KMS-11 (cell line): ENCODE data around the gene MOCS3.

Experiments
- H2AFZ ChIP-seq: fragments of 200-600 bp; sonication (generic); 2 replicates; pipeline ENCODE4 v1.6.1; 2016; ENCODE audit warnings: antibody characterized with exemption, mixed run types, low read depth
- H3K27ac ChIP-seq: fragments of 200-600 bp; sonication (generic); 2 replicates; pipeline ENCODE4 v1.6.1; 2016; ENCODE audit warnings: mild to moderate bottlenecking, mixed run types
- H3K27me3 ChIP-seq: fragments of 200-600 bp; sonication (generic); 2 replicates; pipeline ENCODE4 v1.6.1; 2017; ENCODE audit warnings: mild to moderate bottlenecking, low read depth, mixed run types, moderate library complexity; ENCODE audit not compliant: insufficient read depth
- H3K36me3 ChIP-seq: fragments of 200-600 bp; sonication (generic); 2 replicates; pipeline ENCODE4 v1.6.1; 2017; ENCODE audit warnings: mild to moderate bottlenecking, mixed run types; ENCODE audit not compliant: insufficient read depth
- H3K4me1 ChIP-seq: fragments of 200-600 bp; sonication (generic); 2 replicates; pipeline ENCODE4 v1.6.1; 2016; ENCODE audit warnings: mild to moderate bottlenecking, low read depth, mixed run types; ENCODE audit not compliant: poor library complexity, severe bottlenecking
- H3K4me2 ChIP-seq: fragments of 200-600 bp; sonication (generic); 2 replicates; pipeline ENCODE4 v1.7.0; 2016; ENCODE audit warnings: mild to moderate bottlenecking, mixed run types
- H3K4me3 ChIP-seq: fragments of 200-600 bp; sonication (generic); IDR thresholded peaks from 2 replicates; pipeline ENCODE4 v1.6.1; 2017; ENCODE audit warnings: low read depth, low read length, mixed read lengths; ENCODE audit not compliant: insufficient read depth
- H3K79me2 ChIP-seq: fragments of 200-600 bp; sonication (generic); 2 replicates; pipeline ENCODE4 v1.6.1; 2016; ENCODE audit warnings: low read depth, mixed run types; ENCODE audit not compliant: insufficient read depth
- H3K9ac ChIP-seq: fragments of 200-600 bp; sonication (generic); 2 replicates; pipeline ENCODE4 v1.6.1; 2016; ENCODE audit warnings: mild to moderate bottlenecking, mixed run types
- H4K20me1 ChIP-seq: fragments of 200-600 bp; sonication (generic); 2 replicates; pipeline ENCODE4 v1.6.1; 2016; ENCODE audit warnings: mild to moderate bottlenecking, mixed run types; ENCODE audit not compliant: insufficient read depth
- CTCF ChIP-seq: fragments of 200-600 bp; sonication (generic); conservative IDR thresholded peaks from 2 replicates; pipeline ENCODE4 v1.6.1; 2017; ENCODE audit warnings: low read depth, mild to moderate bottlenecking, antibody characterized with exemption, low read length, moderate library complexity, mixed read lengths

The MOCS3 gene

DNA sequence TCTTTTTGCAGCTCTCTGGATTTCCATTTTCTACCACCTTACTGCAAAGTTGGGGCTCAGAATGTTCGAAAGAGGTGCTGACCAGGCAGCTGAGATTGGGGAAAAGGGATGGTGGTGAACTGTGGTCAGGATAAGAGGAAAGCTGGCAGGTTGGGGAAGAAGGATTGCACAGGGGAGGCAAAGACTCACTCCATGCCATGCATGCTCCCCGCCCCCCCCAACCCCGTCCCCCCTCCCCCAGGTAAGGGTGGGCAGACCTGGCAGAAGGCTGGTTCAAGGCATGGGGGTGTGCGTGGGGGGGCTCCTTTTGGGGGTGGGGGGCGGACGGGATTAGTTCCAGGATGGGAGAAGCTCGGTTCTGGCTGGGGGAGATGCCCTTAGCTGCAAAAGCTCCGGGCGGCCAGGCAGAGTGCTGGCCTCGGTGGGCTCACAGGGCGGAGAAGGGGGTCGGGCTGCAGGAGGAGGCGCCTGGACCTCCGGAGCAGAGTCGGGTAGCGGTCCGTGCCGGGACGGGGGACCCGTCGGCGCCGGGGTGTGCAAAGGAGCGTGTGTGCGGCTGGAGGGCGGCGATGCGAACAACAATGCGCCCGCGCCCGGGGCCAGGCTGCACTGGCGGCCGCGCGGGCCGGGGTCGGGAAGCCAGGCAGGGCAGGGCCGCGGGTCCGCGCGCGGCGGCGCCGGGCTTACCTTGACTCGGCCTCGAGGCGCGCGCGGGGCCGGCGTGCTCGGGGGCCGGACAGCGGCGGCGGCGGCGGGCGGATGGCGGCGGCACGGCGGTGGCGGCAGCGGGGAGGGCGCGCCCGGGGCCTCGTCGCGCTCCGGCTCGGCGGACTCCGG is 28.3 kb upstream of the MOCS3 start:
- H3K4me3 ChIP-seq = no peak overlapping the region
- TF ChIP-seq CTCF = no peak
- no peak overlapping the region for H2AFZ ChIP-seq

GRCh38 chr20:50930976-50931305 is 27.7 kb upstream of the MOCS3 start:
- H3K9ac ChIP-seq = peak overlapping the region; percentile 87; the same call in 1 of the 2 replicates
- no peaks in the 10 kb centered on the region for H3K27me3 ChIP-seq
- no peak overlapping the region for H2AFZ ChIP-seq
- H3K27ac ChIP-seq = peak overlapping the region; percentile 88
- no peak overlapping the region for H3K4me3 ChIP-seq
- H4K20me1 ChIP-seq = peaks cover 31% of the 10 kb centered on the region
- H3K36me3 ChIP-seq = peaks cover 3% of the 10 kb centered on the region; the same call in 1 of the 2 replicates
- no peak for TF ChIP-seq CTCF
- H3K4me2 ChIP-seq = no peak overlapping the region
- peaks cover 41% of the 10 kb centered on the region for H3K4me1 ChIP-seq
- peaks cover 42% of the 10 kb centered on the region for H3K79me2 ChIP-seq

More for the DNA sequence above, 28.3 kb upstream of the MOCS3 start:
- Histone ChIP-seq H3K27me3 (no peaks in the 10 kb centered on the region), H3K79me2 (peaks cover 48% of the 10 kb centered on the region), H3K4me1 (peaks cover 47% of the 10 kb centered on the region), H4K20me1 (peaks cover 37% of the 10 kb centered on the region), H3K27ac (peak overlapping the region; percentile 79), H3K9ac (peak overlapping the region; percentile 91), H3K36me3 (peaks cover 3% of the 10 kb centered on the region; the same call in 1 of the 2 replicates), H3K4me2 (peak overlapping the region; percentile 97)

DNA sequence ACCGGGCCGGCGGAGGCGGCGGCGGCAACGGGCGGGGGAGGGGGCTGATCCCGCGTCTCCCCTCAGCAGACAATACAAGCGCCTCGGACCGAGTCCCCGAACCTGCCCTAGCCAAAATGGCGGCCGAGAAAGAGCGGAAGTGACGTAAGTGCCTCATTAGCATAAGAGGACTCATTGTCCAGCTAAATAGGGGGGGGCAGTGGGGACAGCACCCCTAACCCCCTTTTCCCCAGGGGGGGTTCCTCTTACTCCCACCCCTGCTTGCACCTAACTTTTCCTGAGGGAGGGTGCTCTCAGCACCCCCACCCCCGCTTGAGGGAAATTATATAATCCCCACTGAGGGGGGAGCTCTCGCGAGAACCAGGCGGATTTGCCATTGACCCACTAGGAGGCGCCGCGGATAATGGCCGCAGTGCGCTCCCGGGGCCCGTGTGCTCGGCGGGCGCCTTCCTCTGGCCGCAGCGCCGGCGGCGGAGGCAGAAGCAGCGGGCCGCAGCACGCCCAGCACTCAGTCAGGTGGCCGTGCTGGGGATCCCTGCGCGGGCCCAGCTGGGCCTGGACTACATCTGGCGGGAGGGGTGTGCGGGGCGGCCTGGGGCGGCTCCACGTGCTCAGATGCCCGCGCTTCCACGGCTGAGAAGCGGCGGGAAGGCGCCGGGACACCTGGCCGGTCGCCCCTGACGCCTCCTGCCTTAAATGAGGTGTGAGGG is 27.2 kb upstream of the MOCS3 start, which contains the start of gene ADNP:
TSS of gene ADNP (minus strand) at position 132 of the 710 bp plus-strand sequence. CDS start 27,441 bp downstream, outside the sequence.
- Histone ChIP-seq H3K36me3 (peaks cover 3% of the 10 kb centered on the region; the same call in 1 of the 2 replicates), H3K79me2 (peaks cover 36% of the 10 kb centered on the region), H2AFZ (peak within 1 kb of the TSS; percentile 45), H3K27ac (peak within 1 kb of the TSS; percentile 88), H3K4me1 (peaks cover 36% of the 10 kb centered on the region), H3K4me3 (no peak within 1 kb of the TSS), H3K9ac (peak within 1 kb of the TSS; percentile 91), H3K27me3 (no peaks in the 10 kb centered on the region), H3K4me2 (peak within 1 kb of the TSS; percentile 40), H4K20me1 (peaks cover 26% of the 10 kb centered on the region)
- TF ChIP-seq CTCF = peak; percentile 76

DNA sequence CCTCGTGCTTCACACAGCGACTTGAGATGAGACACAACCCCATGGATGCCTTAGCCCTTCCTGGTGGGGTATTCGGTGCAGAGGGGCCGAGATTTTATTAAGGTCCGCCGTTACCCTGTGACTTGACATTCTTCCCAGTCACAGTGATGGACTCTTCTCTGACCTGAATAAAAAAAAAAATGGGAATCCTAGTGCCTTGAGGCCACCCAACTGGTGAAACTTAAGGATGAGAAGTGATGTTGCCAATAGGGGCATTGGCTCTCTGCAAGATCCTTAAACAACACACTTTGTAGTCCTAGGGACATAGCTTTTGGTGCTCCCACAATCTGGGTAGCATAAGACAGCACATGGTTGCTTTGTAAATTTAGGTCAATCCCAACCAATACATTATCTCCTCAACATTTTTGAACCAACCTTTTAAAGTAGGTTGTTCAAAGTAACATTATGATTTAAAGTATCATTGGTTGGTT is 26.6 kb upstream of the MOCS3 start:
- Histone ChIP-seq H3K36me3 (peaks cover 4% of the 10 kb centered on the region; the same call in 1 of the 2 replicates), H3K9ac (peak overlapping the region; percentile 87), H2AFZ (peak overlapping the region; percentile 45)

More for the DNA sequence above, 26.6 kb upstream of the MOCS3 start:
- TF ChIP-seq CTCF = no peak
- H3K4me1 ChIP-seq = peaks cover 30% of the 10 kb centered on the region
- peaks cover 20% of the 10 kb centered on the region for H4K20me1 ChIP-seq
- H3K79me2 ChIP-seq = peaks cover 31% of the 10 kb centered on the region
- peak overlapping the region; percentile 40 for H3K4me2 ChIP-seq
- H3K4me3 ChIP-seq = no peak overlapping the region
- H3K27ac ChIP-seq = peak overlapping the region; percentile 88
- no peaks in the 10 kb centered on the region for H3K27me3 ChIP-seq
